DOHH2 (cell line): ENCODE data around the gene MIA.
"Not testable (repeated sequence)": the region's sequence is repeated elsewhere in the genome, so short reads cannot be mapped to it uniquely, and the experiment has no call there.

ENCODE experiments used
- EZH2phosphoT487 ChIP-seq: fragments of 200-600 bp; sonication (generic); IDR thresholded peaks from 2 replicates; pipeline ENCODE4 v1.6.1; 2017; ENCODE audit warnings: borderline replicate concordance, mild to moderate bottlenecking, antibody characterized with exemption, low read length, moderate library complexity, mixed read lengths
- TF ChIP-seq, protein P1 (sequence below): fragments of 200-600 bp; sonication (generic); IDR thresholded peaks from one replicate; pipeline ENCODE4 v1.5.1; 2014; ENCODE audit warnings: antibody characterized with exemption, mild to moderate bottlenecking, low read depth, low read length; ENCODE audit not compliant: poor library complexity, severe bottlenecking

GRCh38 chr19:40819479-40820234 lies 44.3 kb downstream of the MIA start:
- TF ChIP-seq, protein P1, sequence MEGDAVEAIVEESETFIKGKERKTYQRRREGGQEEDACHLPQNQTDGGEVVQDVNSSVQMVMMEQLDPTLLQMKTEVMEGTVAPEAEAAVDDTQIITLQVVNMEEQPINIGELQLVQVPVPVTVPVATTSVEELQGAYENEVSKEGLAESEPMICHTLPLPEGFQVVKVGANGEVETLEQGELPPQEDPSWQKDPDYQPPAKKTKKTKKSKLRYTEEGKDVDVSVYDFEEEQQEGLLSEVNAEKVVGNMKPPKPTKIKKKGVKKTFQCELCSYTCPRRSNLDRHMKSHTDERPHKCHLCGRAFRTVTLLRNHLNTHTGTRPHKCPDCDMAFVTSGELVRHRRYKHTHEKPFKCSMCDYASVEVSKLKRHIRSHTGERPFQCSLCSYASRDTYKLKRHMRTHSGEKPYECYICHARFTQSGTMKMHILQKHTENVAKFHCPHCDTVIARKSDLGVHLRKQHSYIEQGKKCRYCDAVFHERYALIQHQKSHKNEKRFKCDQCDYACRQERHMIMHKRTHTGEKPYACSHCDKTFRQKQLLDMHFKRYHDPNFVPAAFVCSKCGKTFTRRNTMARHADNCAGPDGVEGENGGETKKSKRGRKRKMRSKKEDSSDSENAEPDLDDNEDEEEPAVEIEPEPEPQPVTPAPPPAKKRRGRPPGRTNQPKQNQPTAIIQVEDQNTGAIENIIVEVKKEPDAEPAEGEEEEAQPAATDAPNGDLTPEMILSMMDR = peak; percentile 45
- not testable (repeated sequence) for TF ChIP-seq EZH2phosphoT487
